Measurements from ENCODE around the gene ABHD12.

GRCh38 chr20:25285856-25286798 is 104.5 kb downstream of the ABHD12 start:
- TF ChIP-seq CTCF (IDR thresholded peaks at IDR 0.05): no peak
- no peak for TF ChIP-seq POLR2AphosphoS5 (IDR thresholded peaks at IDR 0.05)
- TF ChIP-seq POLR2A (IDR thresholded peaks at IDR 0.05): no peak
- TF ChIP-seq EP300 (IDR thresholded peaks at IDR 0.05): no peak
